CD4-positive, alpha-beta T cell treated with Interleukin-17A for 1 hour (primary cell): ENCODE measurements around the gene MAPK8.
"Not testable (repeated sequence)": the region's sequence is repeated elsewhere in the genome, so short reads cannot be mapped to it uniquely, and the experiment has no call there.

ENCODE experiments used
- DNase-seq: peaks from one replicate; pipeline ENCODE4 v3.0.0-alpha.2; 2020

The MAPK8 gene

GRCh38 chr10:48336978-48337599 lies 30.6 kb downstream of the MAPK8 start:
- DNase-seq, result no peak

- DNase-seq, result no peak
Measured at GRCh38 chr10:48340734-48341133, 34.3 kb downstream of the MAPK8 start.

- DNase-seq, result no peak
Measured at GRCh38 chr10:48343106-48343505, 36.6 kb downstream of the MAPK8 start.

- no peak for DNase-seq
Measured at GRCh38 chr10:48343921-48344598, 37.6 kb downstream of the MAPK8 start.

- not testable (repeated sequence) for DNase-seq
Measured at GRCh38 chr10:48346248-48346647, 39.8 kb downstream of the MAPK8 start.

- DNase-seq, result not testable (repeated sequence)
Measured at GRCh38 chr10:48347539-48347938, 41.1 kb downstream of the MAPK8 start.

- DNase-seq, result not testable (repeated sequence)
Measured at GRCh38 chr10:48347943-48348342, 41.5 kb downstream of the MAPK8 start.

GRCh38 chr10:48353246-48353645 lies 46.8 kb downstream of the MAPK8 start:
- DNase-seq, result no peak

GRCh38 chr10:48357631-48358030 lies 51.2 kb downstream of the MAPK8 start:
- DNase-seq, result no peak

- DNase-seq, result no peak
Measured at GRCh38 chr10:48358162-48358561, 51.7 kb downstream of the MAPK8 start.

GRCh38 chr10:48358838-48359237 lies 52.4 kb downstream of the MAPK8 start:
- no peak for DNase-seq

- no peak for DNase-seq
Measured at GRCh38 chr10:48361176-48361575, 54.7 kb downstream of the MAPK8 start.

- peak; percentile 47 for DNase-seq
Measured at GRCh38 chr10:48363617-48364355, 57.3 kb downstream of the MAPK8 start.

GRCh38 chr10:48364659-48365405 lies 58.4 kb downstream of the MAPK8 start:
- no peak for DNase-seq

- DNase-seq, result no peak
Measured at GRCh38 chr10:48365668-48366067, 59.2 kb downstream of the MAPK8 start.

- DNase-seq, result no peak
Measured at GRCh38 chr10:48366261-48366660, 59.8 kb downstream of the MAPK8 start.

- no peak for DNase-seq
Measured at GRCh38 chr10:48369501-48369900, 63.0 kb downstream of the MAPK8 start.

GRCh38 chr10:48377751-48378530 lies 71.5 kb downstream of the MAPK8 start:
- no peak for DNase-seq

- DNase-seq, result no peak
Measured at GRCh38 chr10:48378675-48379074, 72.2 kb downstream of the MAPK8 start.

- no peak for DNase-seq
Measured at GRCh38 chr10:48381971-48382370, 75.5 kb downstream of the MAPK8 start.

- no peak for DNase-seq
Measured at GRCh38 chr10:48382982-48383381, 76.5 kb downstream of the MAPK8 start.

- DNase-seq, result no peak
Measured at GRCh38 chr10:48383393-48383792, 76.9 kb downstream of the MAPK8 start.

- no peak for DNase-seq
Measured at GRCh38 chr10:48384699-48384982, 78.2 kb downstream of the MAPK8 start.
